Smooth muscle cell (in vitro differentiated cells): ENCODE measurements around the gene NT5C3B. TPM values are rescaled to one million over a fixed set of nuclear protein-coding genes. Genes with fewer than 3 reads are reported as not detected.

Experiments
- DNase-seq: peaks from one replicate; lab custom pipeline; 2025; ENCODE audit not compliant: unreplicated experiment; lab: John Stamatoyannopoulos, UW
- H2AFZ ChIP-seq: fragments of 200-600 bp; sonication (generic); 2 replicates; pipeline ENCODE4 v1.6.0; 2016; ENCODE audit warnings: antibody characterized with exemption, low read depth, mild to moderate bottlenecking
- H3F3A ChIP-seq: fragments of 200-600 bp; sonication (generic); 2 replicates; pipeline ENCODE4 v1.6.0; 2017; ENCODE audit warnings: antibody characterized with exemption, low read depth
- H3K27ac ChIP-seq: fragments of 200-600 bp; sonication (generic); 2 replicates; pipeline ENCODE4 v1.5.1; 2016; ENCODE audit warnings: low read depth, mild to moderate bottlenecking
- H3K27me3 ChIP-seq: fragments of 200-600 bp; sonication (generic); 2 replicates; pipeline ENCODE4 v1.6.1; 2016; ENCODE audit warnings: low read depth, mild to moderate bottlenecking
- H3K36me3 ChIP-seq: fragments of 200-600 bp; sonication (generic); 2 replicates; pipeline ENCODE4 v1.5.1; 2016; ENCODE audit warnings: low read depth
- H3K4me1 ChIP-seq: fragments of 200-600 bp; sonication (generic); 2 replicates; pipeline ENCODE4 v1.5.1; 2016; ENCODE audit warnings: low read depth
- H3K4me2 ChIP-seq: fragments of 200-600 bp; sonication (generic); 2 replicates; pipeline ENCODE4 v1.6.0; 2016; ENCODE audit warnings: mild to moderate bottlenecking
- H3K4me3 ChIP-seq: fragments of 200-600 bp; sonication (generic); 2 replicates; pipeline ENCODE4 v1.5.1; 2016; ENCODE audit warnings: mild to moderate bottlenecking
- H3K79me2 ChIP-seq: fragments of 200-600 bp; sonication (generic); 2 replicates; pipeline ENCODE4 v1.6.0; 2016; ENCODE audit warnings: low read depth, mild to moderate bottlenecking
- H3K9ac ChIP-seq: fragments of 200-600 bp; sonication (generic); 2 replicates; pipeline ENCODE4 v1.6.0; 2016; ENCODE audit warnings: low read depth
- H3K9me3 ChIP-seq: fragments of 200-600 bp; sonication (generic); replicated peaks from 2 replicates; pipeline ENCODE4 v1.5.1; 2016; ENCODE audit warnings: low read depth
- H4K20me1 ChIP-seq: fragments of 200-600 bp; sonication (generic); 2 replicates; pipeline ENCODE4 v1.6.0; 2016; ENCODE audit warnings: low read depth
- WGBS: methylation state at CpG from one replicate; pipeline ENCODE4 v1.1.7; 2016; ENCODE audit warnings: low lambda C conversion rate; 5-methylcytosine and 5-hydroxymethylcytosine counted together
- polyA plus RNA-seq: library from polyadenylated mRNA; unstranded; fragments of >200 nt; fragmentation: Nextera tagmentation; extraction: Ambion mirVana; gene quantifications from 2 replicates; pipeline ENCODE4 v1.2.1, GENCODE V29; 2016
- total RNA-seq: library from RNA; depleted of rRNA; stranded (reverse); fragments of >200 nt; gene quantifications from 2 replicates; pipeline ENCODE4 v1.2.3, GENCODE V29; 2014
- TF ChIP-seq, protein P1 (sequence below): fragments of 200-600 bp; sonication (generic); IDR thresholded peaks from 2 replicates; pipeline ENCODE4 v1.5.1; 2017; ENCODE audit warnings: borderline replicate concordance, mild to moderate bottlenecking, antibody characterized with exemption; ENCODE audit not compliant: insufficient read depth, poor library complexity, severe bottlenecking

Gene NT5C3B
- total and polyA plus RNA-seq, 2 experiments from 2014 or later, result 46.8 to 76.3 TPM

- Histone ChIP-seq H3K27me3 (no peaks in the 10 kb centered on the region), H3K9ac (no peak overlapping the region), H3K4me1 (no peaks in the 10 kb centered on the region), H3K4me2 (no peak overlapping the region), H3K9me3 (no peaks in the 10 kb centered on the region), H2AFZ (no peak overlapping the region), H3K36me3 (peaks cover 23% of the 10 kb centered on the region), H3F3A (peaks cover 35% of the 10 kb centered on the region), H4K20me1 (peaks cover 20% of the 10 kb centered on the region), H3K4me3 (no peak overlapping the region), H3K79me2 (peaks cover 4% of the 10 kb centered on the region), H3K27ac (no peak overlapping the region)
- TF ChIP-seq, protein P1, sequence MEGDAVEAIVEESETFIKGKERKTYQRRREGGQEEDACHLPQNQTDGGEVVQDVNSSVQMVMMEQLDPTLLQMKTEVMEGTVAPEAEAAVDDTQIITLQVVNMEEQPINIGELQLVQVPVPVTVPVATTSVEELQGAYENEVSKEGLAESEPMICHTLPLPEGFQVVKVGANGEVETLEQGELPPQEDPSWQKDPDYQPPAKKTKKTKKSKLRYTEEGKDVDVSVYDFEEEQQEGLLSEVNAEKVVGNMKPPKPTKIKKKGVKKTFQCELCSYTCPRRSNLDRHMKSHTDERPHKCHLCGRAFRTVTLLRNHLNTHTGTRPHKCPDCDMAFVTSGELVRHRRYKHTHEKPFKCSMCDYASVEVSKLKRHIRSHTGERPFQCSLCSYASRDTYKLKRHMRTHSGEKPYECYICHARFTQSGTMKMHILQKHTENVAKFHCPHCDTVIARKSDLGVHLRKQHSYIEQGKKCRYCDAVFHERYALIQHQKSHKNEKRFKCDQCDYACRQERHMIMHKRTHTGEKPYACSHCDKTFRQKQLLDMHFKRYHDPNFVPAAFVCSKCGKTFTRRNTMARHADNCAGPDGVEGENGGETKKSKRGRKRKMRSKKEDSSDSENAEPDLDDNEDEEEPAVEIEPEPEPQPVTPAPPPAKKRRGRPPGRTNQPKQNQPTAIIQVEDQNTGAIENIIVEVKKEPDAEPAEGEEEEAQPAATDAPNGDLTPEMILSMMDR, result no peak
- WGBS, result 89% methylated on average over 9 of the region's 9 CpGs
- no peak for DNase-seq
Observed at GRCh38 chr17:41869426-41869825, 33.4 kb upstream of the NT5C3B start.

DNA sequence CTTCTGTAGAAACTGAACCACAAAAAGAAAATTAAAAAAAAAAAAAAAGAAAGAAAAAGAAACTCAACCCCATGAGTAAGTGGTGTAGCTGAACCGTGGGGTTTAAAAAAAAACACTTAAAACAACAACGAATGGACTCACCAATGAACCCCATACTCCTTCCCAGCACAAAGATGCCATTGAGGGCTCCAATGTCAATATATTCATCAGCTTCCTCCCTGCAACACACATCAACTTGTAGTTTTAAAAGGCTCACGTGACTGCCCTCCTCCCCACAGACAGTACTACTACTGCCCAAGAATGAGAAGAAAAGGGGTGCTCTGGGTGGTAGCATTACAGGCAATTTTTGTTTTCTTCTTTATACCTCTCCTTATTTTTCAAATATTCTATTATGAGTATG is 32.5 kb upstream of the NT5C3B start:
- 100% methylated on average over 3 of the region's 3 CpGs for WGBS
- H3K9me3 ChIP-seq, result no peaks in the 10 kb centered on the region
- peaks cover 35% of the 10 kb centered on the region for H3F3A ChIP-seq
- H4K20me1 ChIP-seq, result peaks cover 29% of the 10 kb centered on the region
- peaks cover 7% of the 10 kb centered on the region for H3K4me1 ChIP-seq
- no peaks in the 10 kb centered on the region for H3K27me3 ChIP-seq
- peaks cover 23% of the 10 kb centered on the region for H3K36me3 ChIP-seq
- H3K4me3 ChIP-seq, result no peak overlapping the region
- H3K79me2 ChIP-seq, result peaks cover 13% of the 10 kb centered on the region
- no peak for DNase-seq
- no peak overlapping the region for H3K4me2 ChIP-seq
- no peak overlapping the region for H2AFZ ChIP-seq
- no peak overlapping the region for H3K27ac ChIP-seq
- TF ChIP-seq, protein P1, result no peak
- no peak overlapping the region for H3K9ac ChIP-seq

DNA sequence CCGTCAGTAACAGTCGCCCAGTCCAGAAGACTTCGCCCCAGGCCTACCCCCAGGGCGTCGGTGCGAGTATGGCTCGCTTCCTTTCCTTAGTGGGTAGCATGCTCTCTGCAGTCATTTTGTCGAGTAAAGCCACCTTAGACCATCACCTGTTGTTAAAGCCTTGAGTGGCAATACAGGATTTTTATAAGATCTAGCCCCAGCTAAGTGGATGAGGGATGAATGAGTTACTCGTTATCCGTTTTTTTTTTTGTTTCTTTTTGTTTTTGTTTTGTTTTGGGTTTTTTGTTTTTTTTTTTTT is 29.5 kb upstream of the NT5C3B start:
- H3K4me2 ChIP-seq, result peak overlapping the region; percentile 98
- H4K20me1 ChIP-seq, result peaks cover 55% of the 10 kb centered on the region
- H3K79me2 ChIP-seq, result peaks cover 43% of the 10 kb centered on the region
- H3K4me1 ChIP-seq, result peaks cover 12% of the 10 kb centered on the region
- 11% methylated on average over 10 of the region's 10 CpGs for WGBS
- peaks cover 29% of the 10 kb centered on the region for H3F3A ChIP-seq
- peaks cover 23% of the 10 kb centered on the region for H3K36me3 ChIP-seq
- peak overlapping the region; percentile 94 for H3K4me3 ChIP-seq
- peak overlapping the region; percentile 25 for H3K27ac ChIP-seq
- TF ChIP-seq, protein P1, result no peak
- H3K27me3 ChIP-seq, result no peaks in the 10 kb centered on the region
- no peak overlapping the region for H3K9ac ChIP-seq
- no peaks in the 10 kb centered on the region for H3K9me3 ChIP-seq
- no peak for DNase-seq
- no peak overlapping the region for H2AFZ ChIP-seq

GRCh38 chr17:41864836-41865595 is 29.0 kb upstream of the NT5C3B start, which contains the start of gene KLHL11:
Gene KLHL11 (minus strand): TSS chr17:41865423. CDS start chr17:41865370, 53 bp downstream.
- Histone ChIP-seq H3K79me2 (peaks cover 48% of the 10 kb centered on the region), H3K36me3 (peaks cover 23% of the 10 kb centered on the region), H3K27me3 (no peaks in the 10 kb centered on the region), H3K9me3 (no peaks in the 10 kb centered on the region), H3K4me1 (peaks cover 12% of the 10 kb centered on the region), H4K20me1 (peaks cover 55% of the 10 kb centered on the region), H3K4me3 (peak within 1 kb of the TSS; percentile 94), H3K9ac (peak within 1 kb of the TSS; percentile 90), H3K27ac (peak within 1 kb of the TSS; percentile 80), H3K4me2 (peak within 1 kb of the TSS; percentile 98), H2AFZ (peak within 1 kb of the TSS; percentile 80), H3F3A (peaks cover 24% of the 10 kb centered on the region)
- WGBS, result under 1% methylated on average over 78 of the region's 90 CpGs
- TF ChIP-seq, protein P1, result no peak
- peak; percentile 62 for DNase-seq
